Progenitor cell of endocrine pancreas (in vitro differentiated cells): Measurements from ENCODE around the gene KRTAP2-3. TPM values are rescaled to one million over a fixed set of nuclear protein-coding genes. Genes with fewer than 3 reads are reported as not detected.

Source experiments
- DNase-seq: peaks from one replicate; pipeline ENCODE4 v3.0.0; 2021; ENCODE audit warnings: low spot score; ENCODE audit not compliant: unreplicated experiment
- H3K27ac Mint-ChIP-seq: 2 replicates; pipeline ENCODE4 v1.8.0; 2021; ENCODE audit warnings: mild to moderate bottlenecking, moderate library complexity, mixed read lengths
- H3K27me3 Mint-ChIP-seq: 2 replicates; pipeline ENCODE4 v1.8.0; 2021; ENCODE audit warnings: mixed read lengths
- H3K36me3 Mint-ChIP-seq: 2 replicates; pipeline ENCODE4 v1.8.0; 2022; ENCODE audit warnings: mixed read lengths; ENCODE audit not compliant: insufficient read depth
- H3K4me1 Mint-ChIP-seq: 2 replicates; pipeline ENCODE4 v1.8.0; 2021; ENCODE audit warnings: low read depth, mixed read lengths
- H3K4me3 Mint-ChIP-seq: 2 replicates; pipeline ENCODE4 v1.8.0; 2021; ENCODE audit warnings: low read depth, mild to moderate bottlenecking, moderate library complexity, mixed read lengths
- H3K9me3 Mint-ChIP-seq: 2 replicates; pipeline ENCODE4 v1.8.0; 2021; ENCODE audit warnings: low read depth, mixed read lengths
- total RNA-seq: library from RNA; stranded (reverse); gene quantifications from 2 replicates; pipeline ENCODE4 v1.2.1, GENCODE V29; 2021
- TF ChIP-seq, protein P1 (sequence below): fragments of 200-600 bp; sonication (generic); IDR thresholded peaks from one replicate; pipeline ENCODE4 v1.5.0; 2021; ENCODE audit warnings: antibody characterized with exemption, mild to moderate bottlenecking; ENCODE audit not compliant: unreplicated experiment

KRTAP2-3 gene
- total RNA-seq, 1 donor from 2014 or later: not detected

GRCh38 chr17:41082626-41083025, 22.7 kb upstream of the KRTAP2-3 start:
- H3K27me3 Mint-ChIP-seq: peaks cover 8% of the 10 kb centered on the region
- H3K36me3 Mint-ChIP-seq: no peaks in the 10 kb centered on the region
- H3K4me3 Mint-ChIP-seq: no peak overlapping the region
- peaks cover 6% of the 10 kb centered on the region for H3K4me1 Mint-ChIP-seq
- no peaks in the 10 kb centered on the region for H3K9me3 Mint-ChIP-seq
- no peak for DNase-seq
- no peak overlapping the region for H3K27ac Mint-ChIP-seq
- TF ChIP-seq, protein P1, sequence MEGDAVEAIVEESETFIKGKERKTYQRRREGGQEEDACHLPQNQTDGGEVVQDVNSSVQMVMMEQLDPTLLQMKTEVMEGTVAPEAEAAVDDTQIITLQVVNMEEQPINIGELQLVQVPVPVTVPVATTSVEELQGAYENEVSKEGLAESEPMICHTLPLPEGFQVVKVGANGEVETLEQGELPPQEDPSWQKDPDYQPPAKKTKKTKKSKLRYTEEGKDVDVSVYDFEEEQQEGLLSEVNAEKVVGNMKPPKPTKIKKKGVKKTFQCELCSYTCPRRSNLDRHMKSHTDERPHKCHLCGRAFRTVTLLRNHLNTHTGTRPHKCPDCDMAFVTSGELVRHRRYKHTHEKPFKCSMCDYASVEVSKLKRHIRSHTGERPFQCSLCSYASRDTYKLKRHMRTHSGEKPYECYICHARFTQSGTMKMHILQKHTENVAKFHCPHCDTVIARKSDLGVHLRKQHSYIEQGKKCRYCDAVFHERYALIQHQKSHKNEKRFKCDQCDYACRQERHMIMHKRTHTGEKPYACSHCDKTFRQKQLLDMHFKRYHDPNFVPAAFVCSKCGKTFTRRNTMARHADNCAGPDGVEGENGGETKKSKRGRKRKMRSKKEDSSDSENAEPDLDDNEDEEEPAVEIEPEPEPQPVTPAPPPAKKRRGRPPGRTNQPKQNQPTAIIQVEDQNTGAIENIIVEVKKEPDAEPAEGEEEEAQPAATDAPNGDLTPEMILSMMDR: no peak

- H3K4me1 Mint-ChIP-seq: no peaks in the 10 kb centered on the region
- no peak for DNase-seq
- TF ChIP-seq, protein P1: no peak
- H3K27me3 Mint-ChIP-seq: peaks cover 9% of the 10 kb centered on the region
- no peaks in the 10 kb centered on the region for H3K9me3 Mint-ChIP-seq
- H3K4me3 Mint-ChIP-seq: no peak overlapping the region
- no peaks in the 10 kb centered on the region for H3K36me3 Mint-ChIP-seq
- no peak overlapping the region for H3K27ac Mint-ChIP-seq
Observed at GRCh38 chr17:41076788-41077187, 16.9 kb upstream of the KRTAP2-3 start.

- H3K9me3 Mint-ChIP-seq: no peaks in the 10 kb centered on the region
- no peak for DNase-seq
- peaks cover 9% of the 10 kb centered on the region for H3K27me3 Mint-ChIP-seq
- no peak overlapping the region for H3K4me3 Mint-ChIP-seq
- H3K27ac Mint-ChIP-seq: no peak overlapping the region
- TF ChIP-seq, protein P1: no peak
- H3K36me3 Mint-ChIP-seq: no peaks in the 10 kb centered on the region
- no peaks in the 10 kb centered on the region for H3K4me1 Mint-ChIP-seq
Observed at GRCh38 chr17:41073676-41074075, 13.8 kb upstream of the KRTAP2-3 start.

GRCh38 chr17:41071606-41072360, 11.9 kb upstream of the KRTAP2-3 start:
- Mint-ChIP-seq H3K27me3 (peaks cover 9% of the 10 kb centered on the region), H3K9me3 (no peaks in the 10 kb centered on the region), H3K4me1 (no peaks in the 10 kb centered on the region), H3K36me3 (no peaks in the 10 kb centered on the region), H3K4me3 (no peak overlapping the region), H3K27ac (peak overlapping the region; percentile 7)
- DNase-seq: no peak
- TF ChIP-seq, protein P1: no peak

DNA sequence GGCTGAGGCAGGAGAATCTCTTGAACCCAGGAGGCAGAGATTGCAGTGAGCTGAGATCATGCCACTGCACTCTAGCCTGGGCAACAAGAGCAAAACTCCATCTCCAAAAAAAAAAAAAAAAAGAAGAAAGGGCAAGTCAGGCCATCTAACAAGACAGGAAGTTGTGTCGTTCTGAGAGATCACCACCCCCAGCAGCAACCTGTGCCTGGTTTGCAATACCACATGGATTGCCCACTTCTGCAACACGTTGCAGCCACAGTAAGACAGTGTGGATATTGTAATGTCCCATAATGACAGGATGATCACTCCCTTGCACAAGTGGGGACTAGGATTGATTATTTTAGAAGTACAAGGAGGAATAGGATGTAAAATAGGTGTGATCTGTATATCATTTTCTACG, 9.1 kb upstream of the KRTAP2-3 start:
- no peak for DNase-seq
- Mint-ChIP-seq H3K4me3 (no peak overlapping the region), H3K27ac (no peak overlapping the region), H3K27me3 (no peaks in the 10 kb centered on the region), H3K9me3 (no peaks in the 10 kb centered on the region), H3K4me1 (peaks cover 2% of the 10 kb centered on the region), H3K36me3 (no peaks in the 10 kb centered on the region)
- TF ChIP-seq, protein P1: no peak
